ENCODE data around the gene MIF4GD.
A peak's percentile ranks its signal among the peaks of the same experiment; 100 is the strongest.
"Not testable (repeated sequence)": the region's sequence is repeated elsewhere in the genome, so short reads cannot be mapped to it uniquely, and the experiment has no call there.

The MIF4GD gene

GRCh38 chr17:75257228-75257627 is 13.8 kb downstream of the MIF4GD start:
- DNase-seq, result not testable (repeated sequence)

GRCh38 chr17:75255954-75256698 is 14.9 kb downstream of the MIF4GD start:
- not testable (repeated sequence) for DNase-seq

GRCh38 chr17:75252039-75252816 is 18.8 kb downstream of the MIF4GD start:
- no peak for DNase-seq

GRCh38 chr17:75250009-75250471 is 21.0 kb downstream of the MIF4GD start:
- peak; percentile 24 for DNase-seq

- DNase-seq, result no peak
Observed at GRCh38 chr17:75249564-75249963, 21.5 kb downstream of the MIF4GD start.

GRCh38 chr17:75246404-75246803 is 24.6 kb downstream of the MIF4GD start:
- no peak for DNase-seq

GRCh38 chr17:75245011-75245410 is 26.0 kb downstream of the MIF4GD start:
- no peak for DNase-seq

- peak; percentile 30 for DNase-seq
Observed at GRCh38 chr17:75244133-75244866, 26.7 kb downstream of the MIF4GD start.

GRCh38 chr17:75242461-75243042 is 28.5 kb downstream of the MIF4GD start:
- peak; percentile 40 for DNase-seq

GRCh38 chr17:75241996-75242460 is 29.0 kb downstream of the MIF4GD start:
- DNase-seq, result no peak

GRCh38 chr17:75241502-75241901 is 29.5 kb downstream of the MIF4GD start:
- no peak for DNase-seq

- no peak for DNase-seq
Observed at GRCh38 chr17:75241143-75241430, 29.9 kb downstream of the MIF4GD start.

- DNase-seq, result peak; percentile 10
Observed at GRCh38 chr17:75240394-75241142, 30.5 kb downstream of the MIF4GD start.

- no peak for DNase-seq
Observed at GRCh38 chr17:75239778-75240393, 31.1 kb downstream of the MIF4GD start.

- no peak for DNase-seq
Observed at GRCh38 chr17:75239214-75239613, 31.8 kb downstream of the MIF4GD start.

- peak; percentile 64 for DNase-seq
Observed at GRCh38 chr17:75238684-75239191, 32.3 kb downstream of the MIF4GD start.

- no peak for DNase-seq
Observed at GRCh38 chr17:75238020-75238580, 32.9 kb downstream of the MIF4GD start.

- no peak for DNase-seq
Observed at GRCh38 chr17:75237100-75238014, 33.7 kb downstream of the MIF4GD start.

GRCh38 chr17:75232786-75233185 is 38.2 kb downstream of the MIF4GD start:
- DNase-seq, result no peak

All from CD4-positive, alpha-beta T cell treated with Interferon gamma for 1 hour (primary cell).